MM.1S (cell line): Measurements from ENCODE around the gene PDCD2L.

ENCODE experiments used
- CTCF ChIP-seq: fragments of 300-600 bp; sonication (generic); IDR thresholded peaks from 2 replicates; pipeline ENCODE4 v1.5.1; 2016; ENCODE audit warnings: antibody characterized with exemption, low read length, mixed read lengths
- EZH2 ChIP-seq: fragments of 300-600 bp; sonication (generic); optimal IDR thresholded peaks from 2 replicates; pipeline ENCODE3; 2017; ENCODE audit warnings: low read depth, mild to moderate bottlenecking, antibody characterized with exemption, low read length, mixed read lengths

- TF ChIP-seq CTCF (no peak), EZH2 (no peak)
Observed at GRCh38 chr19:34363094-34363493, 41.1 kb upstream of the PDCD2L start.
